Esophagus (tissue), 2 donors: ENCODE results near the gene PBX3. TPM values are rescaled to one million over a fixed set of nuclear protein-coding genes. Genes with fewer than 3 reads are reported as not detected.

ENCODE experiments used
- H3K27ac ChIP-seq, 2 donors: one replicate each; pipeline ENCODE4 v1.5.1; 2013; ENCODE audit warnings: low read depth in 2 of 2, mild to moderate bottlenecking in 2 of 2, inconsistent platforms in 1 of 2, low read length in 1 of 2, moderate library complexity in 1 of 2
- H3K27me3 ChIP-seq, 2 donors: one replicate each; pipeline ENCODE4 v1.6.1; 2013; ENCODE audit warnings: low read length in 2 of 2, control low read depth in 1 of 2, mild to moderate bottlenecking in 1 of 2; ENCODE audit not compliant: insufficient read depth in 2 of 2, control insufficient read depth in 1 of 2
- H3K36me3 ChIP-seq, 2 donors: one replicate each; pipeline ENCODE4 v1.6.1; 2013; ENCODE audit warnings: low read length in 1 of 2; ENCODE audit not compliant: control insufficient read depth in 2 of 2, insufficient read depth in 2 of 2
- H3K4me1 ChIP-seq, 2 donors: one replicate each; pipeline ENCODE4 v1.6.1; 2013; ENCODE audit warnings: low read length in 1 of 2; ENCODE audit not compliant: control insufficient read depth in 2 of 2, insufficient read depth in 2 of 2
- H3K4me3 ChIP-seq, 2 donors: one replicate each; pipeline ENCODE4 v1.5.1; 2013; ENCODE audit warnings: low read length in 2 of 2, mild to moderate bottlenecking in 2 of 2, low read depth in 1 of 2, moderate library complexity in 1 of 2
- H3K9me3 ChIP-seq, 2 donors: one replicate each; pipeline ENCODE4 v1.6.1; 2013; ENCODE audit warnings: mild to moderate bottlenecking in 2 of 2, low read depth in 1 of 2, low read length in 1 of 2, moderate library complexity in 1 of 2; ENCODE audit not compliant: control insufficient read depth in 2 of 2, insufficient read depth in 1 of 2
- WGBS, 2 donors: extraction: QIAGEN DNeasy Blood & Tissue Kit; methylation state at CpG; one replicate each; pipeline ENCODE4 v1.1.7; 2013; 5-methylcytosine and 5-hydroxymethylcytosine counted together
- polyA plus RNA-seq, 2 donors: library from polyadenylated mRNA; stranded (reverse); fragments of 200-250 nt; gene quantifications; one replicate each; pipeline ENCODE4 v1.2.3, GENCODE V29; 2013
- donor health status: healthy with polysubstance abuse.
- donor health status: Bipolar disorder and iron deficiency.

PBX3 gene
- polyA plus RNA-seq, 2 donors = 3.5 to 6.9 TPM

DNA sequence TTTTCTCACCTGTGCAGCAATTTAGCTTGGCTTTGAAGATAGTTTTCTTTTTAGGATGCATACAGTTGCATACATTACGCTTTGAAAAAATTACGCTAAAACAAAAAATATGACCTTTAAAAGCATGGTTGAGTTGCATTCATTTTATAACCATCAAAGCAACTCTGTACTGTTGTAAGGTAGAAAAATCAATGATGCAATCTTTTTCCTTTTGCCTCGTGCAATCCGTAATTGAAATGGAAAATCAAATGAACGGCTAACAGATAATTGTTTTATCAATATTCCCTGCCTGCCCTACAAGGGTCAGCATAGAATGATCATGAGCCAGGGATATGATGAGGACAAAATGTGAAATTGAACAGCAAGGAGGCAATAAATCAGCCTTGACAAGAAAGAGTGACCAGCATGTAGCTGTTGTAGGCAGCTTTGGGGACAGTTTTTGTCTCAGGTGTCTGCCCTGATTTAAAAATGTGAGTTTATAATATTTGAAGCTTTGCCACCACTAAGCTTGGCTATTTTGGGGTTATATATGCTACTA lies 98.2 kb downstream of the PBX3 start:
- no peak overlapping the region for H3K27ac ChIP-seq
- no peak overlapping the region for H3K4me3 ChIP-seq
- no peaks in the 10 kb centered on the region for H3K27me3 ChIP-seq
- no peaks in the 10 kb centered on the region for H3K4me1 ChIP-seq
- no peaks in the 10 kb centered on the region for H3K36me3 ChIP-seq
- WGBS, 2 donors = 93 to 96% methylated on average over 5 of the region's 5 CpGs
- no peaks in the 10 kb centered on the region for H3K9me3 ChIP-seq

DNA sequence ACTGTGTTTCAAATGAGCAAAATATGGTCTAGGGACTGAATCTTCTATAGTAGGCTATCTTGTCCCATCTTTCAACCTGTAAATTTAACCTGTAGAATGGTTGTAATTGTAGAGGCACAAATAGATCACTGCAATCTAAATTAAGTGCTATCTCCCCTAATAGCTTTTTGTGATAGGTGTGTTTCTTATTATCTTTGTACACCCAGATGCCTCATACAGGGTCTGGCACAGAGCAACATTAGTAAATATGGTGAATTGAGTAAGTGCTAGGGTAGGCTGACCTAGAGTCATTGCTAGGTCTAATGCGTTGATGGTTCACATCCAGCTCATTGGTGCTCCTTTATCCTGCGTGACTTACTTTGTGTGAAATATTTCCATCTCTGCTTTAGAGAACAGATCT lies 100.6 kb downstream of the PBX3 start:
- H3K4me3 ChIP-seq = no peak overlapping the region
- no peak overlapping the region for H3K27ac ChIP-seq
- no peaks in the 10 kb centered on the region for H3K27me3 ChIP-seq
- no peaks in the 10 kb centered on the region for H3K9me3 ChIP-seq
- H3K4me1 ChIP-seq = no peaks in the 10 kb centered on the region
- 92 to 94% methylated on average over 2 of the region's 2 CpGs for WGBS, 2 donors
- no peaks in the 10 kb centered on the region for H3K36me3 ChIP-seq

DNA sequence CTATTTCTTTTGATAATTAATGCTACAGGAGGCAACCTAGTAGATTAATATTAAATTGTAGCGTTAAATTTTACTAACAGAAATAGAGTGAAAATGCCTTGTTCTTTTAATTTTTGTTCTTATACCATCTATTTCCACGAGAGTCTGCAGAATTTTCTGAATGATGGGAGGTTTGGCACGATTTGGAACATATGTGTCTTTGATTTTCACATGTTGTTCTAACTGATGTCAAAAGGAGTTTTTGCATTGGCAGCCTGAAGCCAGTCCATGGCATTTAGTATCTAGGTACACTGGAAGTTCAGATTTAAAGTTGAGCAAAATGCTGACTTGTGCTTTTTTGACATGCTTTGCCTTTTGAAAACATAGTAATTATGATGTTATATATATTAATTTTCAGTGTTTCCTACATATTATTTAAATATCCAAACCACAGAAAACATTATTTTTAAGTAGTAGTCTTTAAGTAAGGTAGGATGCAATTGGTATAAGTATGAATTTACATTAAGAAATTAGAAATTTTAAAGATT lies 103.0 kb downstream of the PBX3 start:
- no peak overlapping the region for H3K4me3 ChIP-seq
- no peaks in the 10 kb centered on the region for H3K4me1 ChIP-seq
- H3K27me3 ChIP-seq = no peaks in the 10 kb centered on the region
- no peaks in the 10 kb centered on the region for H3K36me3 ChIP-seq
- WGBS, 2 donors = 88 to 92% methylated on average over 3 of the region's 3 CpGs
- no peaks in the 10 kb centered on the region for H3K9me3 ChIP-seq
- no peak overlapping the region for H3K27ac ChIP-seq

- Histone ChIP-seq H3K9me3 (no peaks in the 10 kb centered on the region), H3K27ac (no peak overlapping the region), H3K4me1 (no peaks in the 10 kb centered on the region), H3K36me3 (no peaks in the 10 kb centered on the region), H3K4me3 (no peak overlapping the region), H3K27me3 (no peaks in the 10 kb centered on the region)
- 38 to 54% methylated on average over 1 of the region's 1 CpG for WGBS, 2 donors
Measured at GRCh38 chr9:125850763-125851162, 103.6 kb downstream of the PBX3 start.

GRCh38 chr9:125851979-125852378 lies 104.8 kb downstream of the PBX3 start:
- 67 to 80% methylated on average over 2 of the region's 2 CpGs for WGBS, 2 donors
- H3K27ac ChIP-seq = no peak overlapping the region
- no peaks in the 10 kb centered on the region for H3K9me3 ChIP-seq

DNA sequence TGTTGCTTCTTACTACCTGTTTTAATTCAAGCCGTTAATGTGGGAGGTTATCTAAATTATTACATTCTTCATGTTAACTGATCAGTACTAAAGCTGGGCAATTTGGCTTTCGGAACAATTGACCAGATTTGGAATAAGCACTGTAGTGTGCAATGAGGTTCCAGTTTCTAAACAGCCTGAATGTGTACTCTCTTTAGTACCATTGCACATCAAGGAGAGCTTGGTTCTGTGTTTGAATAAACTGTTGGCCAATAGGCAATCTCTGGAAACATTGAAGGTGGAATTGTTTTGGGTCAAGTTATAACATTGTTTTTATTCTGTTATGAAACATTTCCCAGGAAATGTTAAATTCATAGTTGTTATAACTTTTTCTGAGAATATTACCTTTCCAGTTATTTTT lies 105.2 kb downstream of the PBX3 start:
- no peaks in the 10 kb centered on the region for H3K27me3 ChIP-seq
- H3K36me3 ChIP-seq = no peaks in the 10 kb centered on the region
- H3K4me3 ChIP-seq = no peak overlapping the region
- H3K27ac ChIP-seq = no peak overlapping the region
- 89 to 97% methylated on average over 2 of the region's 2 CpGs for WGBS, 2 donors
- no peaks in the 10 kb centered on the region for H3K9me3 ChIP-seq
- no peaks in the 10 kb centered on the region for H3K4me1 ChIP-seq

More at GRCh38 chr9:125851979-125852378, 104.8 kb downstream of the PBX3 start:
- no peak overlapping the region for H3K4me3 ChIP-seq
- H3K27me3 ChIP-seq = no peaks in the 10 kb centered on the region
- H3K4me1 ChIP-seq = no peaks in the 10 kb centered on the region
- no peaks in the 10 kb centered on the region for H3K36me3 ChIP-seq

DNA sequence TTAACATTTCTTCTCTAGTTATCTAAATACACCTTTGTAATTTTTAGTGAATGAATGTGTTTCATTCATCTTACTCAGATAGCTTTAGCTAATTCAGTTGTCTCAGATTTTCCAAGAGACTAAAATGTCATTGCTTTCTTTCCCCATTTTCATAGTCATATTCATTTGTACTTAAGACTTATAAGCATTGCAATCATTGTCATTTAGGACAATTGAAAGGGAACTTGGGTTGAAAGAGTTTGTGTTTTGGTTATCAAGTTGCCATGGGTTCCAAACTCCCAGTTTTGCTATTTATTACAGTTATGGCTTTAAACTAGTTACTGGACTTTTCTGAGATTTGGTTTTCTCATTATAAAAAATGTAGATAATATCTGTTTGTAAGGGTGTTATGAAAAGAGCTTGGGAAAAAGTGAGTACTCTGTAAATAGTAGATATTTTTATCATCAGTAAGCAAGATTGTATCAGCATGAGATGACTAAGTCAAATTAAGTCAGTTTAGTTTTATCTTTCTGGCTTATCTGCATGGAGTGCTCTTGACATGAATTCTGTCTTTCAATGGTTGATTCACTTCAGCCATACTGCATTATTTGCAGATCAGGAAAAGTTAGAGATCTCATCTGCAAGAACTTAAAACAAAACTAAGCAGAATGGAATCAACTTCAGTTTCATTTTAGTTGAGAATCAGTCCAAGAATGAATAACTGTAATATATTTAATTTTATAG lies 107.5 kb downstream of the PBX3 start:
- H3K4me3 ChIP-seq = no peak overlapping the region
- H3K27ac ChIP-seq = no peak overlapping the region
- H3K27me3 ChIP-seq = no peaks in the 10 kb centered on the region
- H3K9me3 ChIP-seq = no peaks in the 10 kb centered on the region
- no peaks in the 10 kb centered on the region for H3K36me3 ChIP-seq
- no peaks in the 10 kb centered on the region for H3K4me1 ChIP-seq

- H3K9me3 ChIP-seq = no peaks in the 10 kb centered on the region
- H3K4me3 ChIP-seq = no peak overlapping the region
- no peak overlapping the region for H3K27ac ChIP-seq
- no peaks in the 10 kb centered on the region for H3K36me3 ChIP-seq
- H3K4me1 ChIP-seq = no peaks in the 10 kb centered on the region
- no peaks in the 10 kb centered on the region for H3K27me3 ChIP-seq
- WGBS, 2 donors = 86 to 88% methylated on average over 9 of the region's 9 CpGs
Measured at GRCh38 chr9:125856331-125856730, 109.2 kb downstream of the PBX3 start.

- Histone ChIP-seq H3K4me1 (no peaks in the 10 kb centered on the region), H3K27me3 (no peaks in the 10 kb centered on the region), H3K4me3 (no peak overlapping the region), H3K9me3 (no peaks in the 10 kb centered on the region), H3K27ac (no peak overlapping the region), H3K36me3 (no peaks in the 10 kb centered on the region)
Measured at GRCh38 chr9:125861405-125862058, 114.4 kb downstream of the PBX3 start.
